ENCODE measurements around the gene HAO2. TPM values are rescaled to one million over a fixed set of nuclear protein-coding genes. Genes with fewer than 3 reads are reported as not detected.
"Not testable (repeated sequence)": the region's sequence is repeated elsewhere in the genome, so short reads cannot be mapped to it uniquely, and the experiment has no call there.

Gene HAO2
- total and polyA plus RNA-seq, 2 donors (not counting 3 experiments of a cell fraction or from before 2014, with no cell fraction given), result not detected

DNA sequence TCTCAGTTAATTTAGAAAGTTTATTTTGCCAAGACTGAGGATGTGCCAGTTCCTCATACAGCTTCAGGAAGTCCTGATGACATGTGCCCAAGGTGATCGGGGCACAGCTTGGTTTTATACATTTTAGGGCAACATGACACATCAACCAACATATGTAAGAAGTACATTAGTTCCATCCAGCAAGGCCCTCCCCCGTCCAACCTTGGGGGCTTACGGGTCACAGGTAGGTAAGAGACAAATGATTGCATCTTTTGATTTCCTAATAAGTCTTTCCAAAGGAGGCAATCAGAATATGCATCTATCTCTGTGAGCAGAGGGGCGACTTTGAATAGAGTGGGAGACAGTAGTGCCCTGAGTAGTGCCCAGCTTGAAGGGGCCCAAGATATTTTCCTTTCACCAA is 19.6 kb upstream of the HAO2 start:
- no peaks in the 10 kb centered on the region for H3K27me3 ChIP-seq (ENCODE audit: control insufficient read depth in 2 of 2, insufficient read depth in 2 of 2, low read length in 2 of 2)
- H3K4me2 ChIP-seq (ENCODE audit: insufficient read depth, low read length), result no peak overlapping the region
- no peaks in the 10 kb centered on the region for H4K20me1 ChIP-seq (replicated peaks; ENCODE audit: control insufficient read depth, extremely low read depth, insufficient read depth, low read length)
- no peak overlapping the region for H2AFZ ChIP-seq (ENCODE audit: low read depth, low read length)
- no peaks in the 10 kb centered on the region for H3K79me2 ChIP-seq (ENCODE audit: control insufficient read depth, insufficient read depth, low read length)
- no peak for TF ChIP-seq POLR2A (IDR thresholded peaks at IDR 0.05; ENCODE audit: low read depth, low read length)
- no peak for TF ChIP-seq GATA2 (IDR thresholded peaks at IDR 0.05; ENCODE audit: insufficient read depth, insufficient read length, low read depth, low read length)
- TF ChIP-seq POLR2AphosphoS5 (IDR thresholded peaks at IDR 0.05; ENCODE audit: insufficient read depth, low read depth, low read length), result no peak
- no peak for TF ChIP-seq JUN (IDR thresholded peaks at IDR 0.05; ENCODE audit: borderline replicate concordance, insufficient read depth, insufficient read length, low read depth)
- TF ChIP-seq, protein P1, sequence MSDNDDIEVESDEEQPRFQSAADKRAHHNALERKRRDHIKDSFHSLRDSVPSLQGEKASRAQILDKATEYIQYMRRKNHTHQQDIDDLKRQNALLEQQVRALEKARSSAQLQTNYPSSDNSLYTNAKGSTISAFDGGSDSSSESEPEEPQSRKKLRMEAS (IDR thresholded peaks at IDR 0.05; ENCODE audit: insufficient read depth, insufficient read length), result no peak
- TF ChIP-seq EZH2 (IDR thresholded peaks at IDR 0.05; ENCODE audit: borderline replicate concordance, low read depth, low read length, severe bottlenecking), result no peak
- TF ChIP-seq FOS (IDR thresholded peaks at IDR 0.05; ENCODE audit: borderline replicate concordance, insufficient read depth, low read length), result no peak
- TF ChIP-seq MYC (IDR thresholded peaks at IDR 0.05; ENCODE audit: low read depth, low read length), result no peak
- no peak for TF ChIP-seq CTCF (IDR thresholded peaks at IDR 0.05; ENCODE audit: extremely low read depth in 1 of 2, insufficient read depth in 1 of 2, low read depth in 1 of 2, low read length in 2 of 2)
- H3K4me3 ChIP-seq (replicated peaks in 1 of 3; ENCODE audit: insufficient read depth in 1 of 3, low read depth in 1 of 3, low read length in 3 of 3), result no peak overlapping the region
- no peaks in the 10 kb centered on the region for H3K4me1 ChIP-seq (ENCODE audit: control insufficient read depth, extremely low read depth, insufficient read depth, low read length)
- FAIRE-seq (no peak), DNase-seq (ENCODE audit: low read depth, low spot score) (no peak)
- intact Hi-C loops (cut with micrococcal nuclease) (no loop called here), dilution Hi-C loops (cut with MboI; ENCODE audit: extremely low pct_ligation_motif_present, low sequenced_read_pairs) (no loop called here)
- H3K9ac ChIP-seq (replicated peaks; ENCODE audit: extremely low read depth, insufficient read depth, low read length), result no peak overlapping the region
- ChIA-PET POLR2A (no interaction called here), CTCF (interaction anchor here (1.1 to 1.2 kb wide), 2 partner anchors 16 to 74 kb away, joined by 3 read pairs; no protein-coding TSS in a partner anchor)
- no peak overlapping the region for H3K27ac ChIP-seq (ENCODE audit: insufficient read depth, low read depth, low read length)
- H3K9me3 ChIP-seq (replicated peaks; ENCODE audit: control insufficient read depth, insufficient read depth, low read length), result no peaks in the 10 kb centered on the region
- no TSS peak for BruUV-seq (replicated peaks)
- no peaks in the 10 kb centered on the region for H3K9me1 ChIP-seq (replicated peaks; ENCODE audit: control insufficient read depth, extremely low read depth, insufficient read depth, low read length)
- H3K36me3 ChIP-seq (ENCODE audit: control insufficient read depth in 2 of 2, extremely low read depth in 1 of 2, insufficient read depth in 2 of 2, low read length in 2 of 2), result no peaks in the 10 kb centered on the region

DNA sequence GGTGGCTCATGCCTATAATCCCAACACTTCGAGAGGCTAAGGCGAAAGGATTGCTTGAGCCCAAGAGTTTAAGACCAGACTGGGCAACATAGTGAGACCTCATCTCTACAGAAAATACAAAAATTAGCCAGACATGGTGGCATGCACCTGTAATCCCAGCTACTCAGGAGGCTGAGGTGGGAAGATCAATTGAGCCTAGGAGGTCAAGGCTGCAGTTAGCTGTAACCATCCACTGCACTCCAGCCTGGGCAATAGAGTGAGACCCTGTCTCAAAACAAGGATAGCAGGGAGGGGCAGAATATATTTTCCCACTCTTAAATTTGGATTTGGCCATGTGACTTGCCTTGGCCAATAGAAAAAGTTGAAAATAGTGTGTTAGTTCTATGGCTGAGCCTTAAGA is 17.7 kb upstream of the HAO2 start:
- intact Hi-C loops (cut with micrococcal nuclease); H3K9me1 ChIP-seq (replicated peaks; ENCODE audit: control insufficient read depth, extremely low read depth, insufficient read depth, low read length); POLR2A ChIA-PET; FAIRE-seq; H4K20me1 ChIP-seq (replicated peaks; ENCODE audit: control insufficient read depth, extremely low read depth, insufficient read depth, low read length); dilution Hi-C loops (cut with MboI; ENCODE audit: extremely low pct_ligation_motif_present, low sequenced_read_pairs); H3K4me2 ChIP-seq (ENCODE audit: insufficient read depth, low read length); H3K27ac ChIP-seq (ENCODE audit: insufficient read depth, low read depth, low read length); H3K4me1 ChIP-seq (ENCODE audit: control insufficient read depth, extremely low read depth, insufficient read depth, low read length); H2AFZ ChIP-seq (ENCODE audit: low read depth, low read length); H3K36me3 ChIP-seq (ENCODE audit: control insufficient read depth in 2 of 2, extremely low read depth in 1 of 2, insufficient read depth in 2 of 2, low read length in 2 of 2); BruUV-seq (replicated peaks); H3K4me3 ChIP-seq (replicated peaks in 1 of 3; ENCODE audit: insufficient read depth in 1 of 3, low read depth in 1 of 3, low read length in 3 of 3); H3K79me2 ChIP-seq (ENCODE audit: control insufficient read depth, insufficient read depth, low read length); H3K9ac ChIP-seq (replicated peaks; ENCODE audit: extremely low read depth, insufficient read depth, low read length); DNase-seq (ENCODE audit: low read depth, low spot score); H3K27me3 ChIP-seq (ENCODE audit: control insufficient read depth in 2 of 2, insufficient read depth in 2 of 2, low read length in 2 of 2); H3K9me3 ChIP-seq (replicated peaks; ENCODE audit: control insufficient read depth, insufficient read depth, low read length): not testable (repeated sequence)
- CTCF ChIA-PET, result interaction anchor here (1.4 kb wide), 1 partner anchor 19 kb away, joined by 3 read pairs; no protein-coding TSS in a partner anchor

All from endothelial cell of umbilical vein (primary cell).